Measurements from ENCODE around the gene INO80C.

DNA sequence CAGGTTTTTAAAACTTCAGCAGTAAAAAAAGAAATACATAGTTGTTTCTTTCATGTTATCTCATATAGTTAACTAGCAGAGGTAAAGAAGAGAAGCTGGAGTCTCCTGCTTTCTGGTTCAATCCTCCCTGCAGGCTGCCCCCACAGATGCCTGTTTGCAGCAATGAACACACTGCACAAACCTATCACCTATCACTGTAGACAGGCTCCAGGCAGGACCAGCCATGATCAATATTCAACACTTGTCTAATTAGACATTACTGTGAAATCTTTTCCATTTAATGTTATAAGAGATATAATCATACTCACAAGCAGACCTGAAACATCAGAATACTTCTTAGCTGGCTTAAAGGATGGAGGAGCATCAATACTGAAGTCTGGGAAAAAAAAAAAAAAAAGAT lies 19.8 kb downstream of the INO80C start:
- TF ChIP-seq POLR2A (IDR thresholded peaks at IDR 0.05; ENCODE audit: low read length) (no peak), GATA1 (IDR thresholded peaks at IDR 0.05; ENCODE audit: low read depth, low read length) (no peak)
